Retinal pigment epithelial cell (primary cell): Measurements from ENCODE around the gene MGME1.

Source experiments
- DNase-seq: peaks from one replicate; pipeline ENCODE4 v3.0.0-alpha.2; 2010; ENCODE audit warnings: low read depth
- H3K4me3 ChIP-seq: 2 replicates; pipeline ENCODE4 v1.5.1; 2011; ENCODE audit warnings: mild to moderate bottlenecking, low read length, control low read depth, moderate library complexity
- CTCF ChIP-seq: conservative IDR thresholded peaks from 2 replicates; pipeline ENCODE4 v1.5.1; 2011; ENCODE audit warnings: low read depth, low read length, control low read depth, inconsistent platforms

The MGME1 gene

GRCh38 chr20:17961587-17961940, 7.3 kb upstream of the MGME1 start:
- DNase-seq, result no peak
- H3K4me3 ChIP-seq, result no peak overlapping the region
- TF ChIP-seq CTCF, result no peak

DNA sequence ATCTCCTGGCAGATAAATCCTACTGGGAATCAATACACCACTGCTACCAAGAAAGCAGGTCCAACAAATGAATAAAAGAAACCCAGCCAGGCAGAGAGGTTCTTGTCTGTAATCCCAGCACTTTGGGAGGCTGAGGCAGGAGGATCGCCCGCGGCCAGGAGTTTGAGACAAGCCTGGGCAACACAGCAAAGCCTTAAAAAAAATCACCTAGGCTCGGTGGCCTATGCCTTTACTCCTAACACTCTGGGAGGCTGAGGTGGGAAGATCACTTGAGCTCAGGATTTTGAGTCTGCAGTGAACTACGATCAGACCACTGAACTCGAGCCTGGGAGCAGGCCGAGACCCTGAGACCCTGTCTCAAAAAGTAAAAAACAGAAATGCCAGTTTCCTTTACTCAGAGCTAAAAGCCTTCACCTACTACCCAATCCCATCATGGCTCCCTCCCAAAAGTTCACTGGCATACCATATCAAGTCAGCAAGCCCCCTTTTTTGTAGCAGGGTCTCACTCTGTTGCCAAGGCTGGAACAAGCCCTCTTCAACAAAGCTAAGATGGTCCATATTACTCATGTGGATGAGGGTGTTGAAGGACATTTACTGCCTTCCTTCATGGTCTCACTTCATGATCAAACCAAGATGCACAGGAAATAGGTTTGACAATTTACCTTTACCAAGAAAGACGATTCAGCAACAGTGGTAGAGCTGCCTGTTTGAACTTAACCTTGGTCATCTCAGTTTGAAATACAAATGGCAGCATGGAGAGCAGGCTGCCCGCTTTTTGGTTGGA, 5.5 kb upstream of the MGME1 start:
- no peak for TF ChIP-seq CTCF
- H3K4me3 ChIP-seq, result no peak overlapping the region

DNA sequence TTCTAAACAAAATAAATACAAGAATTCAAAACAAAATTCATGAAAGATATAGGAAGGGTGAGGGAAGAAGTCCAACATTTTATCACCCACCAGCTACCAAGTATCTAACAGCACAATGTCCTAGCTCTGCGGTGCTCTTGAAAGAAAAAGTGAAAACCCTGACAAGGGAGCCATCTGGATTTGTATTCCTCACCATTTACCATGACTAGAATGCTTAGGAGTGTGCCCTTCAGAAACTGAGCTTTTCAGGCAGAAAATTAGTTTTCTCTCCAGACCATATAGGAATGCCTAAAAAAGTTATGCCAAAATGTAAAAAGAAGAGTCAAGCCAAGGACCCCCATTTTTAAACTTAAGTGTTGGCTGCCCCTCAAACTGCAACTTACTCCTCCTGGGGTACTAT, 4.7 kb upstream of the MGME1 start:
- TF ChIP-seq CTCF, result no peak
- no peak for DNase-seq
- no peak overlapping the region for H3K4me3 ChIP-seq

More for the DNA sequence above, 5.5 kb upstream of the MGME1 start:
- no peak for DNase-seq

DNA sequence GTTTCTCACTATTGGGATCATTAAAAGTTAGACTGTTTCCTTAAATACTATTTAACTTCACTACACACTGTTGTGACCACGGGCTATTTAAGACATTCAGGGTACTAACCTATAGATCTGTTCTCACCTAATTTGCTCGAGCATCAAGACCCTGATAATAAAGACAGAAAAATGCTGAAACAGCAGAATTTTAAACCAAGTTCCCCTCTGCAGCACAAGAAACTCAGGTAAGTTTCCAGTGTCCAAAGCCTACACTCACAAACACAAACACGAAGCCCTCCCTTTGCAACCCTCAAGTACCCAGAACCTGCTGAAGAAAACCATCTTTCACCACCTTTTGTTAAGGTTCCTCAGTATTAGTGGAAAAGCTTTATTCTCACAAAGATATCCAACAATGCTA, 4.2 kb upstream of the MGME1 start:
- DNase-seq, result no peak
- no peak for TF ChIP-seq CTCF
- no peak overlapping the region for H3K4me3 ChIP-seq

DNA sequence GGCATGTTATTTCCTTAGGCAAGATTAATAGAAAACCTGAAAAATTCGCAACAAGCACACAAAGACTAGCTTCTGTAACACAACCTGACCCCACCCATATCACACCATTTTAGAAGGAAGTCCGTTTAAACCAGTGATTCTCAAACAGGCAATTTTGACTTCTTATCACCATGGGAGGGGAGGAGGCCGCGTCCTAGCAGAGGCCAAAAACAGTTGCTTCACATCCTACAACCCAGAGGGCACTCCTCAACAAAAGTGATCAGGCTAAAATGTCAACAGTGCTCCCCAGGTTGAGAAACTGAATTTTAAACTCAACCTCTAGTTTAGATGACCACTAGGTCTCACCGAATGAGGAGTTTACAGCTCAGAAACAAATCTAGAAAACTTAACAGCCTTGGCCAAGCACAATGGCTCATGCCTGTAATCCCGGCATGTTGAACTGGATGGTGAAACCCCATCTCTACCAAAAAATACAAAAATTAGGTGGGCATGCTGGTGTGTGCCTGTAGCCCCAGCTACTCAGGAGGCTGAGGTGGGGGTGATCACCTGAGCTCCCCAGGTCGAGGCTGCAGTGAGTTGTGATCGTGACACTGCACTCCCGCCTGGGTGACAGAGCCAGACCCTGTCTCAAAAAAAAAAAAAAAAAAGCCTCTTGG, 3.6 kb upstream of the MGME1 start:
- H3K4me3 ChIP-seq, result no peak overlapping the region
- DNase-seq, result no peak
- no peak for TF ChIP-seq CTCF

GRCh38 chr20:17966432-17967310, 2.1 kb upstream of the MGME1 start:
- peak; percentile 25 for TF ChIP-seq CTCF
- no peak for DNase-seq
- H3K4me3 ChIP-seq, result peak overlapping the region; percentile 96
